SK-N-SH (cell line): ENCODE results near the gene RAB38. TPM values are rescaled to one million over a fixed set of nuclear protein-coding genes. Genes with fewer than 3 reads are reported as not detected.

Experiments
- CTCF ChIA-PET: fragments of 300-600, 350-600 bp; formaldehyde crosslinking; extraction: SDS; loops from one replicate; lab custom pipeline; 2021; lab: Yijun Ruan, JAX
- POLR2A ChIA-PET: fragments of 350-600 bp; sonication (Branson Sonifier 250); formaldehyde crosslinking; extraction: SDS; loops from one replicate; lab custom pipeline; 2020; ENCODE audit warnings: antibody characterized with exemption, inconsistent platforms; lab: Yijun Ruan, JAX
- DNase-seq: peaks from one replicate; pipeline ENCODE4 v3.0.0; 2012
- H2AFZ ChIP-seq: fragments of 200-600 bp; sonication (generic); 2 replicates; pipeline ENCODE4 v1.8.1; 2016; ENCODE audit warnings: antibody characterized with exemption, mild to moderate bottlenecking, low read depth
- H3F3A ChIP-seq: fragments of 200-600 bp; sonication (generic); replicated peaks from 2 replicates; pipeline ENCODE3; 2016; ENCODE audit warnings: antibody characterized with exemption, mild to moderate bottlenecking; ENCODE audit not compliant: insufficient read depth
- H3K27ac ChIP-seq, 2 experiments: fragments of 200-500 bp in 1 of 2; fragments of 200-600 bp in 1 of 2; sonication (Bioruptor generic) in 1 of 2; sonication (generic), shearing (Covaris generic) in 1 of 2; 2 replicates each; pipeline versions ENCODE4 v1.5.1 to v1.6.1; 2014 to 2016; ENCODE audit warnings: low read depth in 2 of 2, inconsistent platforms in 1 of 2, low read length in 1 of 2, mild to moderate bottlenecking in 1 of 2, mixed read lengths in 1 of 2
- H3K27me3 ChIP-seq: fragments of 200-600 bp; sonication (generic), shearing (Covaris generic); 2 replicates; pipeline ENCODE4 v1.6.1; 2016; ENCODE audit warnings: mixed run types; ENCODE audit not compliant: insufficient read depth
- H3K36me3 ChIP-seq, 2 experiments: fragments of 200-500 bp in 1 of 2; fragments of 200-600 bp in 1 of 2; sonication (Bioruptor generic) in 1 of 2; sonication (generic) in 1 of 2; replicated peaks in 1 of 2; 2 replicates each; pipeline versions ENCODE3 to v1.5.1; 2014 to 2016; ENCODE audit warnings: low read length in 1 of 2, mild to moderate bottlenecking in 1 of 2; ENCODE audit not compliant: insufficient read depth in 2 of 2, control insufficient read depth in 1 of 2
- H3K4me1 ChIP-seq, 2 experiments: fragments of 200-500 bp in 1 of 2; fragments of 200-600 bp in 1 of 2; sonication (Bioruptor generic) in 1 of 2; sonication (generic), shearing (Covaris generic) in 1 of 2; 2 replicates each; pipeline versions ENCODE4 v1.5.1 to v1.6.1; 2014 to 2016; ENCODE audit warnings: low read depth in 1 of 2, low read length in 1 of 2, mixed run types in 1 of 2; ENCODE audit not compliant: insufficient read depth in 2 of 2, control insufficient read depth in 1 of 2
- H3K4me2 ChIP-seq: fragments of 200-600 bp; sonication (generic), shearing (Covaris generic); 2 replicates; pipeline ENCODE4 v1.6.1; 2017; ENCODE audit warnings: mixed run types
- H3K4me3 ChIP-seq, 2 experiments: fragments of 200-500 bp in 1 of 2; fragments of 200-600 bp in 1 of 2; sonication (Bioruptor generic) in 1 of 2; sonication (generic), shearing (Covaris generic) in 1 of 2; 2 replicates each; pipeline versions ENCODE4 v1.5.1 to v1.8.1; 2014 to 2016; ENCODE audit warnings: low read depth in 2 of 2, inconsistent platforms in 1 of 2, low read length in 1 of 2, mild to moderate bottlenecking in 1 of 2, mixed read lengths in 1 of 2, moderate library complexity in 1 of 2
- H3K79me2 ChIP-seq: fragments of 200-600 bp; sonication (generic); 2 replicates; pipeline ENCODE4 v1.8.1; 2017; ENCODE audit warnings: mild to moderate bottlenecking; ENCODE audit not compliant: insufficient read depth
- H3K9ac ChIP-seq: fragments of 200-600 bp; sonication (generic); 2 replicates; pipeline ENCODE4 v1.6.1; 2017; ENCODE audit warnings: mixed run types
- H3K9me2 ChIP-seq: fragments of 200-600 bp; sonication (generic); 2 replicates; pipeline ENCODE4 v1.6.1; 2017; ENCODE audit warnings: mixed run types
- H3K9me3 ChIP-seq: fragments of 200-600 bp; sonication (generic); 2 replicates; pipeline ENCODE4 v1.6.1; 2017; ENCODE audit warnings: mixed run types, mild to moderate bottlenecking, moderate library complexity
- H4K20me1 ChIP-seq: fragments of 200-600 bp; sonication (generic); 2 replicates; pipeline ENCODE4 v1.6.1; 2017; ENCODE audit warnings: mild to moderate bottlenecking, mixed run types; ENCODE audit not compliant: insufficient read depth
- FOXM1 ChIP-seq: IDR thresholded peaks from 2 replicates; pipeline ENCODE4 v1.4.0; 2012; ENCODE audit warnings: low read depth, mild to moderate bottlenecking
- GATA2 ChIP-seq: sonication (generic); formaldehyde crosslinking; IDR thresholded peaks from 2 replicates; pipeline ENCODE4 v1.5.0; 2020; ENCODE audit warnings: mild to moderate bottlenecking, missing genetic modification reagents
- JUND ChIP-seq: IDR thresholded peaks from 2 replicates; pipeline ENCODE4 v1.4.0; 2012
- POLR2AphosphoS5 ChIP-seq: IDR thresholded peaks from 2 replicates; pipeline ENCODE4 v1.6.1; 2012; ENCODE audit warnings: low read depth, low read length
- SIN3A ChIP-seq: IDR thresholded peaks from 2 replicates; pipeline ENCODE4 v1.6.1; 2012; ENCODE audit warnings: low read depth, mild to moderate bottlenecking, low read length, moderate library complexity, borderline replicate concordance
- TEAD4 ChIP-seq: IDR thresholded peaks from 2 replicates; pipeline ENCODE4 v1.4.0; 2012; ENCODE audit warnings: mild to moderate bottlenecking, borderline replicate concordance; ENCODE audit not compliant: insufficient read depth
- USF2 ChIP-seq: fragments of 150-350 bp; IDR thresholded peaks from 2 replicates; pipeline ENCODE4 v1.6.1; 2017; ENCODE audit warnings: antibody characterized with exemption, low read length, low read depth, borderline replicate concordance
- YY1 ChIP-seq: IDR thresholded peaks from 2 replicates; pipeline ENCODE4 v1.4.0; 2012; ENCODE audit warnings: low read depth, mild to moderate bottlenecking
- WGBS: methylation state at CpG from one replicate; pipeline ENCODE4 v1.1.6; 2017; ENCODE audit warnings: low lambda C conversion rate; 5-methylcytosine and 5-hydroxymethylcytosine counted together
- polyA plus RNA-seq, 3 experiments: library from polyadenylated mRNA; depleted of rRNA; stranded (reverse); fragments of >200 nt; gene quantifications; 2 replicates each; pipeline ENCODE4 v1.2.3, GENCODE V29; 2012
- TF ChIP-seq, protein P1 (sequence below): fragments of 200-600 bp; sonication (generic); IDR thresholded peaks from 2 replicates; pipeline ENCODE4 v1.6.1; 2017; ENCODE audit warnings: antibody characterized with exemption, mild to moderate bottlenecking, moderate library complexity
- TF ChIP-seq, protein P2 (sequence below): IDR thresholded peaks from 2 replicates; pipeline ENCODE4 v1.6.1; 2012; ENCODE audit warnings: mild to moderate bottlenecking, low read depth, low read length, moderate library complexity
- TF ChIP-seq, protein P3 (sequence below): IDR thresholded peaks from 2 replicates; pipeline ENCODE4 v1.4.0; 2012; ENCODE audit warnings: low read depth, borderline replicate concordance

RAB38 gene
- polyA plus RNA-seq, 1 of the 3 experiments (the other 2 are of a cell fraction), result 0.66 TPM

GRCh38 chr11:88179141-88179540, 3.9 kb upstream of the RAB38 start:
- no peak overlapping the region for H3K4me3 ChIP-seq
- H3K79me2 ChIP-seq, result no peaks in the 10 kb centered on the region
- 0% methylated on average over 2 of the region's 2 CpGs for WGBS
- no peaks in the 10 kb centered on the region for H3K9me2 ChIP-seq
- ChIA-PET CTCF (interaction anchor here (1.5 kb wide), 1 partner anchor 9 kb away, joined by 4 read pairs; no protein-coding TSS in a partner anchor), POLR2A (no interaction called here)
- no peak overlapping the region for H3K9ac ChIP-seq
- TF ChIP-seq JUND (no peak), POLR2AphosphoS5 (no peak), USF2 (no peak), YY1 (no peak), TEAD4 (no peak), SIN3A (no peak), GATA2 (CRISPR knock-in tag) (no peak), FOXM1 (no peak)
- TF ChIP-seq, protein P1, sequence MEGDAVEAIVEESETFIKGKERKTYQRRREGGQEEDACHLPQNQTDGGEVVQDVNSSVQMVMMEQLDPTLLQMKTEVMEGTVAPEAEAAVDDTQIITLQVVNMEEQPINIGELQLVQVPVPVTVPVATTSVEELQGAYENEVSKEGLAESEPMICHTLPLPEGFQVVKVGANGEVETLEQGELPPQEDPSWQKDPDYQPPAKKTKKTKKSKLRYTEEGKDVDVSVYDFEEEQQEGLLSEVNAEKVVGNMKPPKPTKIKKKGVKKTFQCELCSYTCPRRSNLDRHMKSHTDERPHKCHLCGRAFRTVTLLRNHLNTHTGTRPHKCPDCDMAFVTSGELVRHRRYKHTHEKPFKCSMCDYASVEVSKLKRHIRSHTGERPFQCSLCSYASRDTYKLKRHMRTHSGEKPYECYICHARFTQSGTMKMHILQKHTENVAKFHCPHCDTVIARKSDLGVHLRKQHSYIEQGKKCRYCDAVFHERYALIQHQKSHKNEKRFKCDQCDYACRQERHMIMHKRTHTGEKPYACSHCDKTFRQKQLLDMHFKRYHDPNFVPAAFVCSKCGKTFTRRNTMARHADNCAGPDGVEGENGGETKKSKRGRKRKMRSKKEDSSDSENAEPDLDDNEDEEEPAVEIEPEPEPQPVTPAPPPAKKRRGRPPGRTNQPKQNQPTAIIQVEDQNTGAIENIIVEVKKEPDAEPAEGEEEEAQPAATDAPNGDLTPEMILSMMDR, result no peak
- TF ChIP-seq, protein P2, sequence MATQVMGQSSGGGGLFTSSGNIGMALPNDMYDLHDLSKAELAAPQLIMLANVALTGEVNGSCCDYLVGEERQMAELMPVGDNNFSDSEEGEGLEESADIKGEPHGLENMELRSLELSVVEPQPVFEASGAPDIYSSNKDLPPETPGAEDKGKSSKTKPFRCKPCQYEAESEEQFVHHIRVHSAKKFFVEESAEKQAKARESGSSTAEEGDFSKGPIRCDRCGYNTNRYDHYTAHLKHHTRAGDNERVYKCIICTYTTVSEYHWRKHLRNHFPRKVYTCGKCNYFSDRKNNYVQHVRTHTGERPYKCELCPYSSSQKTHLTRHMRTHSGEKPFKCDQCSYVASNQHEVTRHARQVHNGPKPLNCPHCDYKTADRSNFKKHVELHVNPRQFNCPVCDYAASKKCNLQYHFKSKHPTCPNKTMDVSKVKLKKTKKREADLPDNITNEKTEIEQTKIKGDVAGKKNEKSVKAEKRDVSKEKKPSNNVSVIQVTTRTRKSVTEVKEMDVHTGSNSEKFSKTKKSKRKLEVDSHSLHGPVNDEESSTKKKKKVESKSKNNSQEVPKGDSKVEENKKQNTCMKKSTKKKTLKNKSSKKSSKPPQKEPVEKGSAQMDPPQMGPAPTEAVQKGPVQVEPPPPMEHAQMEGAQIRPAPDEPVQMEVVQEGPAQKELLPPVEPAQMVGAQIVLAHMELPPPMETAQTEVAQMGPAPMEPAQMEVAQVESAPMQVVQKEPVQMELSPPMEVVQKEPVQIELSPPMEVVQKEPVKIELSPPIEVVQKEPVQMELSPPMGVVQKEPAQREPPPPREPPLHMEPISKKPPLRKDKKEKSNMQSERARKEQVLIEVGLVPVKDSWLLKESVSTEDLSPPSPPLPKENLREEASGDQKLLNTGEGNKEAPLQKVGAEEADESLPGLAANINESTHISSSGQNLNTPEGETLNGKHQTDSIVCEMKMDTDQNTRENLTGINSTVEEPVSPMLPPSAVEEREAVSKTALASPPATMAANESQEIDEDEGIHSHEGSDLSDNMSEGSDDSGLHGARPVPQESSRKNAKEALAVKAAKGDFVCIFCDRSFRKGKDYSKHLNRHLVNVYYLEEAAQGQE, result no peak
- TF ChIP-seq, protein P3, sequence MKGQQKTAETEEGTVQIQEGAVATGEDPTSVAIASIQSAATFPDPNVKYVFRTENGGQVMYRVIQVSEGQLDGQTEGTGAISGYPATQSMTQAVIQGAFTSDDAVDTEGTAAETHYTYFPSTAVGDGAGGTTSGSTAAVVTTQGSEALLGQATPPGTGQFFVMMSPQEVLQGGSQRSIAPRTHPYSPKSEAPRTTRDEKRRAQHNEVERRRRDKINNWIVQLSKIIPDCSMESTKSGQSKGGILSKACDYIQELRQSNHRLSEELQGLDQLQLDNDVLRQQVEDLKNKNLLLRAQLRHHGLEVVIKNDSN, result no peak
- H3K9me3 ChIP-seq, result no peaks in the 10 kb centered on the region
- no peaks in the 10 kb centered on the region for H3F3A ChIP-seq
- no peak overlapping the region for H3K27ac ChIP-seq
- no peaks in the 10 kb centered on the region for H3K4me1 ChIP-seq
- no peak overlapping the region for H3K4me2 ChIP-seq
- H3K36me3 ChIP-seq, result no peaks in the 10 kb centered on the region
- H3K27me3 ChIP-seq, result no peaks in the 10 kb centered on the region; the same call in 1 of the 2 replicates
- DNase-seq, result no peak
- no peak overlapping the region for H2AFZ ChIP-seq
- H4K20me1 ChIP-seq, result no peaks in the 10 kb centered on the region
